ENCODE data around the gene VPS13D. TPM values are rescaled to one million over a fixed set of nuclear protein-coding genes. Genes with fewer than 3 reads are reported as not detected.

VPS13D gene
- total and polyA plus RNA-seq, 10 of the 15 experiments (the other 5 are each of a cell fraction or from before 2014, with no cell fraction given), result 1.4 to 16.9 (median 8.5) TPM

DNA sequence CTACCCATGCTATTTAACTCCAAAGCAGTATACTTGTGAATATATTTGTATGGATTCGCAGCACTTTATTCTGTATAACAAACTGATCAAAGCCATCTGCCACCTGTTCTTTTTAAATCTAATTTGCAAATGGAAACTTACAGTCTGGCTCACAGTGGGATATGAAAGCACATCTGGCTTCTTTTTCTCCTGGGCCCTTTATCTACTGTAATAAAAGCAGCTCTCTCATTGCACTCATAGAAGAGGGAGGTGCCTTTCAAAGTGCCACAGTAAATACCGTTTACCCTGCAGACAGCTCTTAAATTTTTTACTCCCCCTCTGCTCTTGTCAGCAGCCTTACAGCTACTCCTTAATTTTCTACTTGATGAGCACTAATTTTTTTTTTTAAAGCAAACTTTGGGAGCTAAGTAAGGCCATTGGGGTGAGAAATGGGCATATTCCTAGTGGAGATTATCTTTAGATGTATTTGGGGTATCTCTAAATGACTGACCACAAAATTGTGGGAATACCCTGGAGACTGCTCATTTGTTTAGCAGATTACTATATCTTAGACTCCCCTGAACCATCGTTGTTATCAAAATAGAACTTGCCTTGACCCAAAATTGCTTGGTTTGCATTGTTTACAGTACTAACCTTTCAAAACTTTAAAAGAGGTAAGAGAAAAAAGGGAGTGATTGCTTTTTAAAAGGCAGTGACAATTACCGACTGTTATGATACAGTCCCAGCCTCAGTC lies 110.1 kb downstream of the VPS13D start (continued):
- TF ChIP-seq GABPA (IDR thresholded peaks at IDR 0.05; ENCODE audit: low read depth) (no peak), SUZ12 (IDR thresholded peaks at IDR 0.05; ENCODE audit: unreplicated experiment) (no peak)

DNA sequence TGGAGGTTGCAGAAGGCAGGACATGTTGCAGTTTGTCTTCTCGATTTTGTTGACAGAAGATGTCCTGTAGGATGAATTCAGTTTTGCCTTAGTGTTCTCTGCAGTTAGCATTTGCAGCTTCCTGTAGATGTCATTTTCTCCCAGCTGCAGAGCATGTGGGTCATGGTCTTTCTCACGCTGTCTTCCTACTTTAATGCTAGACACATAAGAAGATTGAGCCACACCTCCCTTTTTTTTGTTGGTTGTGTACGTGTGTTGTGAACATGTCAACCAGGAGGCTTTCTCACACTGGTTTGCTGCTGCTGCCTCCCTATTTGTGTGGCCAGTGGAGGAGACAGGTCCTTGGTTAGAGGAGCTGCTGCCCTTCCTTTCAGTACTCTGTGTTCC lies 110.7 kb downstream of the VPS13D start:
- Histone ChIP-seq H2AFZ (ENCODE audit: control insufficient read depth, low read depth, low read length) (no peak overlapping the region), H3K27me3 (replicated peaks in 1 of 2; ENCODE audit: control insufficient read depth in 2 of 2, insufficient read depth in 2 of 2, low read length in 1 of 2) (no peaks in the 10 kb centered on the region), H3K27ac (ENCODE audit: control insufficient read depth, insufficient read depth) (no peak overlapping the region), H3K36me3 (ENCODE audit: control insufficient read depth in 2 of 2, insufficient read depth in 2 of 2, low read length in 1 of 2) (no peaks in the 10 kb centered on the region; a peak in 1 of 4 replicates), H3K4me2 (ENCODE audit: control insufficient read depth, insufficient read depth) (no peak overlapping the region), H3K9me3 (replicated peaks; ENCODE audit: control insufficient read depth, insufficient read depth, low read length) (no peaks in the 10 kb centered on the region), H4K20me1 (ENCODE audit: control insufficient read depth, insufficient read depth) (no peaks in the 10 kb centered on the region), H3K4me3 (no peak overlapping the region), H3K9ac (ENCODE audit: control insufficient read depth, insufficient read depth, low read length) (no peak overlapping the region), H3K4me1 (ENCODE audit: control insufficient read depth, insufficient read depth, low read length) (peaks cover 21% of the 10 kb centered on the region), H3K79me2 (ENCODE audit: control insufficient read depth, insufficient read depth, low read length) (no peaks in the 10 kb centered on the region)
- in situ Hi-C loops (cut with MboI), result no loop called here
- SMC1A ChIA-PET (ENCODE audit: uncharacterized antibody, unreplicated experiment), result no interaction called here
- DNase-seq (ENCODE audit: low read depth, low spot score) (no peak), FAIRE-seq (no peak), ATAC-seq (no peak)
- no TSS peak for BruUV-seq (replicated peaks)
- RAD21 ChIA-PET (ENCODE audit: unreplicated experiment), result no interaction called here
- 81% methylated on average over 3 of the region's 3 CpGs for WGBS (ENCODE audit: insufficient coverage, insufficient replicate concordance, low lambda C conversion rate, missing lambda C conversion rate)
- POLR2A ChIA-PET, result no interaction called here
- CTCF ChIA-PET, result no interaction called here
- no peak for TF ChIP-seq RAD21 (IDR thresholded peaks at IDR 0.05; ENCODE audit: insufficient read depth, low read depth, low read length)
- TF ChIP-seq ZZZ3 (IDR thresholded peaks at IDR 0.05; ENCODE audit: control insufficient read depth, insufficient read length, low read depth), result no peak
- no peak for TF ChIP-seq BACH1 (IDR thresholded peaks at IDR 0.05; ENCODE audit: borderline replicate concordance)
- TF ChIP-seq, protein P1, sequence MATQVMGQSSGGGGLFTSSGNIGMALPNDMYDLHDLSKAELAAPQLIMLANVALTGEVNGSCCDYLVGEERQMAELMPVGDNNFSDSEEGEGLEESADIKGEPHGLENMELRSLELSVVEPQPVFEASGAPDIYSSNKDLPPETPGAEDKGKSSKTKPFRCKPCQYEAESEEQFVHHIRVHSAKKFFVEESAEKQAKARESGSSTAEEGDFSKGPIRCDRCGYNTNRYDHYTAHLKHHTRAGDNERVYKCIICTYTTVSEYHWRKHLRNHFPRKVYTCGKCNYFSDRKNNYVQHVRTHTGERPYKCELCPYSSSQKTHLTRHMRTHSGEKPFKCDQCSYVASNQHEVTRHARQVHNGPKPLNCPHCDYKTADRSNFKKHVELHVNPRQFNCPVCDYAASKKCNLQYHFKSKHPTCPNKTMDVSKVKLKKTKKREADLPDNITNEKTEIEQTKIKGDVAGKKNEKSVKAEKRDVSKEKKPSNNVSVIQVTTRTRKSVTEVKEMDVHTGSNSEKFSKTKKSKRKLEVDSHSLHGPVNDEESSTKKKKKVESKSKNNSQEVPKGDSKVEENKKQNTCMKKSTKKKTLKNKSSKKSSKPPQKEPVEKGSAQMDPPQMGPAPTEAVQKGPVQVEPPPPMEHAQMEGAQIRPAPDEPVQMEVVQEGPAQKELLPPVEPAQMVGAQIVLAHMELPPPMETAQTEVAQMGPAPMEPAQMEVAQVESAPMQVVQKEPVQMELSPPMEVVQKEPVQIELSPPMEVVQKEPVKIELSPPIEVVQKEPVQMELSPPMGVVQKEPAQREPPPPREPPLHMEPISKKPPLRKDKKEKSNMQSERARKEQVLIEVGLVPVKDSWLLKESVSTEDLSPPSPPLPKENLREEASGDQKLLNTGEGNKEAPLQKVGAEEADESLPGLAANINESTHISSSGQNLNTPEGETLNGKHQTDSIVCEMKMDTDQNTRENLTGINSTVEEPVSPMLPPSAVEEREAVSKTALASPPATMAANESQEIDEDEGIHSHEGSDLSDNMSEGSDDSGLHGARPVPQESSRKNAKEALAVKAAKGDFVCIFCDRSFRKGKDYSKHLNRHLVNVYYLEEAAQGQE (IDR thresholded peaks at IDR 0.05; ENCODE audit: low read depth, low read length), result no peak
- TF ChIP-seq POLR2AphosphoS2 (IDR thresholded peaks at IDR 0.05; ENCODE audit: low read depth, low read length), result no peak
- no peak for TF ChIP-seq JUND (IDR thresholded peaks at IDR 0.05; ENCODE audit: low read depth, low read length)
- TF ChIP-seq HDAC6 (IDR thresholded peaks at IDR 0.05; ENCODE audit: unreplicated experiment), result no peak
- TF ChIP-seq NRF1 (conservative IDR thresholded peaks at IDR 0.05; ENCODE audit: low read depth, low read length), result no peak
- TF ChIP-seq KAT2A (conservative IDR thresholded peaks at IDR 0.05; ENCODE audit: control insufficient read depth, low read depth, low read length), result no peak
- no peak for TF ChIP-seq MYB (IDR thresholded peaks at IDR 0.05; ENCODE audit: borderline replicate concordance, low read depth, low read length)
- TF ChIP-seq CEBPB (IDR thresholded peaks at IDR 0.05; ENCODE audit: borderline replicate concordance in 1 of 2, low read depth in 2 of 2, low read length in 2 of 2), result no peak
- TF ChIP-seq YBX1 (IDR thresholded peaks at IDR 0.05), result no peak
- intact Hi-C loops (cut with micrococcal nuclease; ENCODE audit: unreplicated experiment), result no loop called here
